GM19238 (cell line): ENCODE data around the gene GSG1L.

Experiments used
- DNase-seq: peaks from one replicate; pipeline ENCODE4 v3.0.0; 2011; ENCODE audit warnings: low spot score; ENCODE audit not compliant: insufficient read length

The GSG1L gene

GRCh38 chr16:28064706-28065249 is 1.3 kb upstream of the GSG1L start:
- no peak for DNase-seq

GRCh38 chr16:28064150-28064549 is 636 bp upstream of the GSG1L start:
- no peak for DNase-seq

- no peak for DNase-seq
Observed at GRCh38 chr16:28062847-28063521, 530 bp downstream of the GSG1L start.

GRCh38 chr16:28062261-28062846 is 1.2 kb downstream of the GSG1L start:
- no peak for DNase-seq

- no peak for DNase-seq
Observed at GRCh38 chr16:28061352-28062101, 2.0 kb downstream of the GSG1L start.

- no peak for DNase-seq
Observed at GRCh38 chr16:28059841-28060575, 3.5 kb downstream of the GSG1L start.

GRCh38 chr16:28058839-28059589 is 4.5 kb downstream of the GSG1L start:
- no peak for DNase-seq

GRCh38 chr16:28057949-28058348 is 5.6 kb downstream of the GSG1L start:
- DNase-seq = no peak

- DNase-seq = no peak
Observed at GRCh38 chr16:28053461-28053860, 10.1 kb downstream of the GSG1L start.

GRCh38 chr16:28052274-28053128 is 11.0 kb downstream of the GSG1L start:
- DNase-seq = no peak

GRCh38 chr16:28051486-28051885 is 12.0 kb downstream of the GSG1L start:
- no peak for DNase-seq

- DNase-seq = no peak
Observed at GRCh38 chr16:28042811-28043210, 20.7 kb downstream of the GSG1L start.

- no peak for DNase-seq
Observed at GRCh38 chr16:28041615-28042014, 21.9 kb downstream of the GSG1L start.

- DNase-seq = no peak
Observed at GRCh38 chr16:28040039-28040438, 23.5 kb downstream of the GSG1L start.

GRCh38 chr16:28039493-28039892 is 24.0 kb downstream of the GSG1L start:
- no peak for DNase-seq

- DNase-seq = no peak
Observed at GRCh38 chr16:28038409-28038808, 25.1 kb downstream of the GSG1L start.

GRCh38 chr16:28035866-28036393 is 27.6 kb downstream of the GSG1L start:
- no peak for DNase-seq

GRCh38 chr16:28033870-28034269 is 29.6 kb downstream of the GSG1L start:
- no peak for DNase-seq

- DNase-seq = no peak
Observed at GRCh38 chr16:28029387-28030002, 34.0 kb downstream of the GSG1L start.
